Measurements from ENCODE around the gene ACOT12.
"Not testable (repeated sequence)": the region's sequence is repeated elsewhere in the genome, so short reads cannot be mapped to it uniquely, and the experiment has no call there.

ACOT12 gene

DNA sequence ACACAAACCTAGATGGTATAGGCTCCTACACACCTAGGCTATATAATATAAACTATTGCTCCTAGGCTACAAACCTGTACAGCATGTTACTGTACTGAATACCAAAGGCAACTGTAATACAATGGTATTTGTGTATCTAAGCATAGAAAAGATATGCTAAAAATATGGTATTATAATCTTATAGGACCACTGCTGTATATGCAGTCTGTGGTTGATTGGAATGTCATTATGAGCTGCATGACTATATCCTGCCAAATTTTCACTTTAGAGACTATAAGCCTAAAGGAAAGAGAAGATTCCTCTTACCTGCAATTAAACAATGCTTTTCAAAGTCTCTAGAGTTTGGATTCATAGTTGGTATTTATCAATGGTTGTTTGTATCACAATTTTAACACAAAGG lies 24.7 kb upstream of the ACOT12 start:
- no peak overlapping the region for H3K4me3 ChIP-seq (ENCODE audit: low read depth, low read length)
- POLR2A ChIA-PET = no interaction called here
- CTCF ChIA-PET = no interaction called here
- DNase-seq (ENCODE audit: low read depth, low spot score) = no peak
- TF ChIP-seq CTCF (IDR thresholded peaks at IDR 0.05; ENCODE audit: insufficient read depth, low read length, missing control alignments) = no peak

- CTCF ChIA-PET = no interaction called here
- no peak for TF ChIP-seq CTCF (IDR thresholded peaks at IDR 0.05; ENCODE audit: insufficient read depth, low read length, missing control alignments)
- no peak overlapping the region for H3K4me3 ChIP-seq (ENCODE audit: low read depth, low read length)
- DNase-seq (ENCODE audit: low read depth, low spot score) = no peak
- POLR2A ChIA-PET = no interaction called here
Observed at GRCh38 chr5:81417052-81417451, 23.1 kb upstream of the ACOT12 start.

- H3K4me3 ChIP-seq (ENCODE audit: low read depth, low read length) = no peak overlapping the region
- DNase-seq (ENCODE audit: low read depth, low spot score) = no peak
- no peak for TF ChIP-seq CTCF (IDR thresholded peaks at IDR 0.05; ENCODE audit: insufficient read depth, low read length, missing control alignments)
- CTCF ChIA-PET = interaction anchor here (0.9 to 1.3 kb wide), 3 partner anchors 16 to 111 kb away, joined by 3 to 4 read pairs (median 4); partner anchors contain the start of gene ACOT12
- POLR2A ChIA-PET = no interaction called here
Observed at GRCh38 chr5:81409896-81410295, 16.0 kb upstream of the ACOT12 start.

DNA sequence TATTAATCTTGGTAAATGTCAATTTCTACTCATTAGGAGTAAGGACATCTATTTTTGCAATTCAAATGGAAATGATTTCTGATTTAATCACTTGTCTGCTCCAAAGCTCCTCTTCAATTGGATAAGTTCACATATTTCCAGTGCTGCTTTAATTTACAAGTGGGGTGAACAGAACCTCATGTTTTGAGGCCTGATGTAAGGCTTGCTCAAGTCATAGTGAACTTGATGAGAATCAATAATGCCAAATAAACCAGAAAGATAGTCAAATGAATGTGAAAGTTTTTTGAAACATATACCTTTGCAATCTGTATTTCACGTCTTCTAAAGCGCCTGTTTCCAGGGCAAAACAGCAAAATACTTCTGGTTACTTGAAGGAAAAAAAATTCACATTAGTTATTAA lies 15.4 kb upstream of the ACOT12 start:
- TF ChIP-seq CTCF (IDR thresholded peaks at IDR 0.05; ENCODE audit: insufficient read depth, low read length, missing control alignments) = no peak
- CTCF ChIA-PET = interaction anchor here (0.9 to 1.3 kb wide), 2 partner anchors 11 to 15 kb away, joined by 3 to 4 read pairs; partner anchors contain the start of gene ACOT12
- POLR2A ChIA-PET = no interaction called here

DNA sequence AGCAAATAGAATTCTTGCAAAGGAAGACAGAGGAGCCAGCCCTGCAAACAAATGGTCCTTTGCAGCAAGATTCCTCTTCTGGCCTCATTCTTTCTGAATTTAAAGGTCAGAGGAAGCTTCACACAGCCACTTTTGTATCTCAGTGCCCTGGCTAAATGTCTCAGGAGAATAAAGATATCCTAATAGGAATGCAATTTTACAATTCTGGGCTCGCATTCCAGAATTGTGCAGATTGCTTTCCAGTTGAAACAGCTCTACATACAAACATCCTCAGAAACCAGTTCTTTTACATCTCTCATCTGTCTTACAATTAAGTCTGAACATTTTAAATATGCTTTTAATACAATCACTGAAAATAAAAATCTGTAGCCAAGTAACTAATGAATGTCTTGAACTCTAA lies 14.6 kb upstream of the ACOT12 start:
- no peak for TF ChIP-seq CTCF (IDR thresholded peaks at IDR 0.05; ENCODE audit: insufficient read depth, low read length, missing control alignments)
- ChIA-PET CTCF (interaction anchor here (1.1 to 1.3 kb wide), 2 partner anchors 12 to 17 kb away, joined by 3 to 4 read pairs; no protein-coding TSS in a partner anchor), POLR2A (interaction anchor here (0.6 kb wide), 1 partner anchor 25 kb away, joined by 3 read pairs; no protein-coding TSS in a partner anchor)
- H3K4me3 ChIP-seq (ENCODE audit: low read depth, low read length) = no peak overlapping the region
- no peak for DNase-seq (ENCODE audit: low read depth, low spot score)

More for the DNA sequence above, 15.4 kb upstream of the ACOT12 start:
- DNase-seq (ENCODE audit: low read depth, low spot score) = no peak
- no peak overlapping the region for H3K4me3 ChIP-seq (ENCODE audit: low read depth, low read length)

- H3K4me3 ChIP-seq (ENCODE audit: low read depth, low read length); DNase-seq (ENCODE audit: low read depth, low spot score); POLR2A ChIA-PET: not testable (repeated sequence)
- CTCF ChIA-PET = interaction anchor here (1.1 kb wide), 1 partner anchor 17 kb away, joined by 4 read pairs; no protein-coding TSS in a partner anchor
Observed at GRCh38 chr5:81407811-81408210, 13.9 kb upstream of the ACOT12 start.
